NCI-H2081 treated with DMSO at 0.1 percent for 48 hours (cell line): ENCODE results near the gene STAT4.
A peak's percentile ranks its signal among the peaks of the same experiment; 100 is the strongest.

Experiments used
- DNase-seq: peaks from one replicate; lab custom pipeline; 2025; lab: John Stamatoyannopoulos, UW

The STAT4 gene

GRCh38 chr2:191043438-191043837, 107.4 kb downstream of the STAT4 start:
- no peak for DNase-seq

GRCh38 chr2:191041418-191042161, 109.2 kb downstream of the STAT4 start:
- no peak for DNase-seq

- DNase-seq = no peak
Observed at GRCh38 chr2:191039616-191040015, 111.2 kb downstream of the STAT4 start.

GRCh38 chr2:191038741-191039140, 112.1 kb downstream of the STAT4 start:
- no peak for DNase-seq

- no peak for DNase-seq
Observed at GRCh38 chr2:191038241-191038725, 112.5 kb downstream of the STAT4 start.

GRCh38 chr2:191037351-191037750, 113.4 kb downstream of the STAT4 start:
- DNase-seq = no peak

GRCh38 chr2:191036363-191036762, 114.4 kb downstream of the STAT4 start:
- no peak for DNase-seq

GRCh38 chr2:191032588-191033429, 118.0 kb downstream of the STAT4 start:
- DNase-seq = no peak

GRCh38 chr2:191031256-191031655, 119.5 kb downstream of the STAT4 start:
- DNase-seq = no peak

GRCh38 chr2:191030521-191031154, 120.2 kb downstream of the STAT4 start:
- peak; percentile 37 for DNase-seq

- DNase-seq = no peak
Observed at GRCh38 chr2:191029280-191029950, 121.4 kb downstream of the STAT4 start.

- DNase-seq = no peak
Observed at GRCh38 chr2:191026377-191026776, 124.4 kb downstream of the STAT4 start.

- DNase-seq = no peak
Observed at GRCh38 chr2:191025135-191025534, 125.7 kb downstream of the STAT4 start.

GRCh38 chr2:191023235-191023679, 127.5 kb downstream of the STAT4 start:
- DNase-seq = no peak

- DNase-seq = no peak
Observed at GRCh38 chr2:191020742-191021381, 129.9 kb downstream of the STAT4 start.

GRCh38 chr2:191020221-191020741, 130.5 kb downstream of the STAT4 start:
- DNase-seq = peak; percentile 87

- no peak for DNase-seq
Observed at GRCh38 chr2:191019376-191019775, 131.4 kb downstream of the STAT4 start.

- no peak for DNase-seq
Observed at GRCh38 chr2:191018643-191019119, 132.1 kb downstream of the STAT4 start.

- DNase-seq = no peak
Observed at GRCh38 chr2:191018048-191018447, 132.7 kb downstream of the STAT4 start.

- DNase-seq = no peak
Observed at GRCh38 chr2:191015831-191016230, 135.0 kb downstream of the STAT4 start.

GRCh38 chr2:191015239-191015638, 135.6 kb downstream of the STAT4 start:
- DNase-seq = no peak
